Measurements from ENCODE around the gene FCSK. TPM values are rescaled to one million over a fixed set of nuclear protein-coding genes. Genes with fewer than 3 reads are reported as not detected.
A peak's percentile ranks its signal among the peaks of the same experiment; 100 is the strongest.

FCSK gene
- total and polyA plus RNA-seq, 2 of the 13 experiments (the other 11 are each of a cell fraction or from before 2014, with no cell fraction given) = 9.1 to 19.2 TPM

- TF ChIP-seq, protein P1, sequence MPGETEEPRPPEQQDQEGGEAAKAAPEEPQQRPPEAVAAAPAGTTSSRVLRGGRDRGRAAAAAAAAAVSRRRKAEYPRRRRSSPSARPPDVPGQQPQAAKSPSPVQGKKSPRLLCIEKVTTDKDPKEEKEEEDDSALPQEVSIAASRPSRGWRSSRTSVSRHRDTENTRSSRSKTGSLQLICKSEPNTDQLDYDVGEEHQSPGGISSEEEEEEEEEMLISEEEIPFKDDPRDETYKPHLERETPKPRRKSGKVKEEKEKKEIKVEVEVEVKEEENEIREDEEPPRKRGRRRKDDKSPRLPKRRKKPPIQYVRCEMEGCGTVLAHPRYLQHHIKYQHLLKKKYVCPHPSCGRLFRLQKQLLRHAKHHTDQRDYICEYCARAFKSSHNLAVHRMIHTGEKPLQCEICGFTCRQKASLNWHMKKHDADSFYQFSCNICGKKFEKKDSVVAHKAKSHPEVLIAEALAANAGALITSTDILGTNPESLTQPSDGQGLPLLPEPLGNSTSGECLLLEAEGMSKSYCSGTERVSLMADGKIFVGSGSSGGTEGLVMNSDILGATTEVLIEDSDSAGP (CRISPR knock-in tag; IDR thresholded peaks at IDR 0.05; ENCODE audit: borderline replicate concordance) = peak; percentile 25; the same call in 1 of the 2 replicates
- TF ChIP-seq ZNF790 (CRISPR knock-in tag; IDR thresholded peaks at IDR 0.05; ENCODE audit: borderline replicate concordance) = no peak
- TF ChIP-seq ZNF75D (CRISPR knock-in tag; IDR thresholded peaks at IDR 0.05; ENCODE audit: borderline replicate concordance) = no peak
- TF ChIP-seq GMEB1 (CRISPR knock-in tag; IDR thresholded peaks at IDR 0.05; ENCODE audit: borderline replicate concordance) = peak; percentile 41; the same call in 1 of the 2 replicates
- no peak for TF ChIP-seq PAWR (CRISPR knock-in tag; IDR thresholded peaks at IDR 0.05; ENCODE audit: borderline replicate concordance)
- TF ChIP-seq, protein P2, sequence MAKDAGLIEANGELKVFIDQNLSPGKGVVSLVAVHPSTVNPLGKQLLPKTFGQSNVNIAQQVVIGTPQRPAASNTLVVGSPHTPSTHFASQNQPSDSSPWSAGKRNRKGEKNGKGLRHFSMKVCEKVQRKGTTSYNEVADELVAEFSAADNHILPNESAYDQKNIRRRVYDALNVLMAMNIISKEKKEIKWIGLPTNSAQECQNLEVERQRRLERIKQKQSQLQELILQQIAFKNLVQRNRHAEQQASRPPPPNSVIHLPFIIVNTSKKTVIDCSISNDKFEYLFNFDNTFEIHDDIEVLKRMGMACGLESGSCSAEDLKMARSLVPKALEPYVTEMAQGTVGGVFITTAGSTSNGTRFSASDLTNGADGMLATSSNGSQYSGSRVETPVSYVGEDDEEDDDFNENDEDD (CRISPR knock-in tag; IDR thresholded peaks at IDR 0.05; ENCODE audit: borderline replicate concordance) = 0 out of 2 replicates have a peak, but pooled peaks have one; percentile 38
- TF ChIP-seq MEIS1 (CRISPR knock-in tag; IDR thresholded peaks at IDR 0.05; ENCODE audit: borderline replicate concordance) = no peak
- TF ChIP-seq REL (CRISPR knock-in tag; conservative IDR thresholded peaks at IDR 0.05) = no peak
- no peak for TF ChIP-seq GFI1 (CRISPR knock-in tag; IDR thresholded peaks at IDR 0.05; ENCODE audit: borderline replicate concordance)
- no peak for TF ChIP-seq GABPA (IDR thresholded peaks at IDR 0.05; ENCODE audit: low read depth, low read length)
- no peak for TF ChIP-seq GABPA (CRISPR knock-in tag; IDR thresholded peaks at IDR 0.05; ENCODE audit: low read depth)
- no peak for TF ChIP-seq NONO (IDR thresholded peaks at IDR 0.05)
- no peak for TF ChIP-seq NONO (CRISPR knock-in tag; conservative IDR thresholded peaks at IDR 0.05)
- no peak for TF ChIP-seq ZNF83 (CRISPR knock-in tag; IDR thresholded peaks at IDR 0.05; ENCODE audit: borderline replicate concordance)
- TF ChIP-seq ZNF691 (CRISPR knock-in tag; IDR thresholded peaks at IDR 0.05; ENCODE audit: borderline replicate concordance, low read depth) = no peak
- no peak for TF ChIP-seq ZNF30 (CRISPR knock-in tag; IDR thresholded peaks at IDR 0.05)
- TF ChIP-seq MLLT10 (CRISPR knock-in tag; IDR thresholded peaks at IDR 0.05) = no peak
- TF ChIP-seq SNAI1 (CRISPR knock-in tag; IDR thresholded peaks at IDR 0.05; ENCODE audit: borderline replicate concordance) = no peak
- no peak for TF ChIP-seq ZIK1 (CRISPR knock-in tag; IDR thresholded peaks at IDR 0.05; ENCODE audit: borderline replicate concordance, low read depth)
- peak; percentile 46; the same call in 1 of the 2 replicates for TF ChIP-seq SAP130 (CRISPR knock-in tag; IDR thresholded peaks at IDR 0.05; ENCODE audit: low read depth)
- TF ChIP-seq ELF1 (CRISPR knock-in tag; IDR thresholded peaks at IDR 0.05) = no peak
- no peak for TF ChIP-seq ZSCAN25 (CRISPR knock-in tag; IDR thresholded peaks at IDR 0.05)
- no peak for TF ChIP-seq RFXANK (CRISPR knock-in tag; IDR thresholded peaks at IDR 0.05)
- TF ChIP-seq ZNF605 (CRISPR knock-in tag; IDR thresholded peaks at IDR 0.05) = no peak
These were observed 16.5 kb upstream of the FCSK start (continued) for GRCh38 chr16:70437582-70438557.

All from HepG2 (cell line).